ENCODE data around the gene PTPN14.

DNA sequence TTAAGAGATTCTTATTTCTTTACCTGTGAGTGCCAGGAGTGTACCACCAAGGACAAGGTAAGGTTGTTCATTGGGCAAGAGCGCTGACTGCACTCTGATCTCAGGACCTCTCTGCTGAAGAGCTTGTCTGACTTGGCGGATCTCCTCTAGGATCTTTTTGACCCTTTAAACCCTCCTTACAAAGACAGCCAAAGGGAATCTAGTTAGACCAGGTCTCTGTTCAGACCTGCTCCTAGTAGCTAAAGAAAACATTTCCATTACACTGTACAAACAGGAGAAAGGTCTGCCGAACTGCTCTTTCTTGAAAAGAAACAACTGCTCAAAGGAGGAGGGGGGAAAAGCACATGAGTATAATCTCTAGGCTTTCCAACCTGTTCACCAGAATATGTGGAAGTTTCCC lies 221.2 kb downstream of the PTPN14 start:
- TF ChIP-seq, protein P1, sequence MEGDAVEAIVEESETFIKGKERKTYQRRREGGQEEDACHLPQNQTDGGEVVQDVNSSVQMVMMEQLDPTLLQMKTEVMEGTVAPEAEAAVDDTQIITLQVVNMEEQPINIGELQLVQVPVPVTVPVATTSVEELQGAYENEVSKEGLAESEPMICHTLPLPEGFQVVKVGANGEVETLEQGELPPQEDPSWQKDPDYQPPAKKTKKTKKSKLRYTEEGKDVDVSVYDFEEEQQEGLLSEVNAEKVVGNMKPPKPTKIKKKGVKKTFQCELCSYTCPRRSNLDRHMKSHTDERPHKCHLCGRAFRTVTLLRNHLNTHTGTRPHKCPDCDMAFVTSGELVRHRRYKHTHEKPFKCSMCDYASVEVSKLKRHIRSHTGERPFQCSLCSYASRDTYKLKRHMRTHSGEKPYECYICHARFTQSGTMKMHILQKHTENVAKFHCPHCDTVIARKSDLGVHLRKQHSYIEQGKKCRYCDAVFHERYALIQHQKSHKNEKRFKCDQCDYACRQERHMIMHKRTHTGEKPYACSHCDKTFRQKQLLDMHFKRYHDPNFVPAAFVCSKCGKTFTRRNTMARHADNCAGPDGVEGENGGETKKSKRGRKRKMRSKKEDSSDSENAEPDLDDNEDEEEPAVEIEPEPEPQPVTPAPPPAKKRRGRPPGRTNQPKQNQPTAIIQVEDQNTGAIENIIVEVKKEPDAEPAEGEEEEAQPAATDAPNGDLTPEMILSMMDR (IDR thresholded peaks at IDR 0.05 in 4 of 5, conservative IDR thresholded peaks at IDR 0.05 in 1 of 5) = no peak
- TF ChIP-seq POLR2A (IDR thresholded peaks at IDR 0.05) = no peak
